GM19328 (cell line): ENCODE measurements around the gene ELMOD3.
"Not testable (repeated sequence)": the region's sequence is repeated elsewhere in the genome, so short reads cannot be mapped to it uniquely, and the experiment has no call there.

Experiments used
- ATAC-seq: cut with Tn5 transposase; IDR thresholded peaks from one replicate; pipeline ENCODE4 v1.9.1; 2021; ENCODE audit warnings: mild to moderate bottlenecking, moderate library complexity; ENCODE audit not compliant: unreplicated experiment

Gene ELMOD3

GRCh38 chr2:85329181-85329651 is 25.4 kb upstream of the ELMOD3 start:
- no peak for ATAC-seq

- not testable (repeated sequence) for ATAC-seq
These were observed 24.9 kb upstream of the ELMOD3 start for GRCh38 chr2:85329701-85330100.

GRCh38 chr2:85330839-85331636 is 23.5 kb upstream of the ELMOD3 start:
- no peak for ATAC-seq

- not testable (repeated sequence) for ATAC-seq
These were observed 20.7 kb upstream of the ELMOD3 start for GRCh38 chr2:85333877-85334276.

GRCh38 chr2:85334928-85335327 is 19.6 kb upstream of the ELMOD3 start:
- no peak for ATAC-seq

GRCh38 chr2:85340034-85340892 is 14.3 kb upstream of the ELMOD3 start:
- ATAC-seq = no peak

GRCh38 chr2:85341269-85342029 is 13.1 kb upstream of the ELMOD3 start:
- ATAC-seq = no peak

GRCh38 chr2:85342156-85342555 is 12.4 kb upstream of the ELMOD3 start:
- no peak for ATAC-seq

GRCh38 chr2:85343207-85343895 is 11.2 kb upstream of the ELMOD3 start:
- ATAC-seq = not testable (repeated sequence)

- ATAC-seq = no peak
These were observed 10.1 kb upstream of the ELMOD3 start for GRCh38 chr2:85344356-85344954.

GRCh38 chr2:85347599-85347998 is 7.0 kb upstream of the ELMOD3 start:
- ATAC-seq = no peak

GRCh38 chr2:85353876-85354285 is 688 bp upstream of the ELMOD3 start:
- no peak for ATAC-seq

GRCh38 chr2:85355073-85355410 is 473 bp downstream of the ELMOD3 start:
- no peak for ATAC-seq

GRCh38 chr2:85355521-85355920 is 952 bp downstream of the ELMOD3 start:
- ATAC-seq = no peak

GRCh38 chr2:85356186-85356585 is 1.6 kb downstream of the ELMOD3 start:
- ATAC-seq = no peak

- no peak for ATAC-seq
These were observed 3.2 kb downstream of the ELMOD3 start for GRCh38 chr2:85357736-85358135.

- ATAC-seq = not testable (repeated sequence)
These were observed 8.3 kb downstream of the ELMOD3 start for GRCh38 chr2:85362653-85363387.

GRCh38 chr2:85367180-85367579 is 12.6 kb downstream of the ELMOD3 start:
- ATAC-seq = no peak

- ATAC-seq = no peak
These were observed 14.4 kb downstream of the ELMOD3 start for GRCh38 chr2:85368921-85369320.

- ATAC-seq = no peak
These were observed 14.9 kb downstream of the ELMOD3 start for GRCh38 chr2:85369500-85369899.
